ENCODE results near the gene SLC4A5.

The SLC4A5 gene

DNA sequence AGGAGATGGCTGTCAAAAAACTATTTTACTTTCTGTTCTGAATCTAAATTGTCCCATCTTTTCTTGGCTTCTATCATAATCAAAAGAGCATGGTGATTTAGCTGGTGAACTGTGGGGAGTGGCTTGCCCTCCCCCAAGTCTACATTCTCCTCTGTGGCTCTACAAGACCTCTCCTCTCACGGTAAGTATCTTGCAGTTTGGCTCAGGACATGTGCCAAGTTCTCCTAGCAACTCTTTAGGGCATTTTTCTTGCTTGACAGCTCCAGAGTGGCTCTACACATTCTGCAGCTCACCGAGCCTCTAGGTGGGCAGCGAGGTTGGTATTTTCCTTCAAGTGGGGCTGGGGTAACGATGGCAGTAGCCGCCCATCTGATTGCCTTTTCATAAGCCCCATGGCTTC is 29.1 kb downstream of the SLC4A5 start:
- DNase-seq (ENCODE audit: low read depth) = no peak

DNA sequence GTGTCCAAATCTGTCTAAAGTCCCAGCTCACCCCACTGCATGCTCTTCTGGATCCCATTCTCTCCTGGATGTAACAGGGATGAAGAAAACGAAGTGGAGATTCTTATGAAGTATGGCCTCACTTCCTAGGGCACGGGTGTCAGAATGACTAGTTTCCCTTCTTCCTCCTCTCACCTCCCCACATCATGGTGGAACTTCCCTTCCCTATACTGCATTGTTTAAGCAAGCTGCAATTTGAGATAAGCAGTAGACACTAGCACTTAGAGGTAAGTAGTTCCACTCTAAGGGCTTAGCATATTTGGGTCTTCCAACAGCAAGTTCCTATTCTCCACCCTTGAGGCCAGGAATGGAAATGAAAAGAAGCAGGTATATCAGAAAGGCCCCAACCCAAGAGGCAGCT is 29.7 kb downstream of the SLC4A5 start:
- no peak for DNase-seq (ENCODE audit: low read depth)

DNA sequence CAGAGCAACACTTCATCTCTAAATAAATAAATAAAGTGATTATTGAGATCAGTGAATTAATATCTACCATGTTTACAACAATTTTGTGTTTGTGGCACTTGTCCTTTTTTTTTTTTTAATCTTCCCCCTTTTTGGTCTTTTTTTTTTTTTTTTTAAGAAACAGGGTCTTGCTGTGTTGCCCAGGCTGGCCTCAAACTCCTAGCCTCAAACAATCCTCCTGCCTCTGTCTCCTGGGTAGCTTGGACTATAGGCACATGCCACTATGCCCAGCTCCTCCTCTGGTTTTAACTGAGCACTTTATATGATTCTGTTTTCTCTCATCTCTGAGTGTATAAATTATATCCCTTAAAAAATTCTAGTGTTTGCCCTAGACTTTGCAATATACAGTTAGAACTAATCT is 30.3 kb downstream of the SLC4A5 start:
- DNase-seq (ENCODE audit: low read depth) = no peak

DNA sequence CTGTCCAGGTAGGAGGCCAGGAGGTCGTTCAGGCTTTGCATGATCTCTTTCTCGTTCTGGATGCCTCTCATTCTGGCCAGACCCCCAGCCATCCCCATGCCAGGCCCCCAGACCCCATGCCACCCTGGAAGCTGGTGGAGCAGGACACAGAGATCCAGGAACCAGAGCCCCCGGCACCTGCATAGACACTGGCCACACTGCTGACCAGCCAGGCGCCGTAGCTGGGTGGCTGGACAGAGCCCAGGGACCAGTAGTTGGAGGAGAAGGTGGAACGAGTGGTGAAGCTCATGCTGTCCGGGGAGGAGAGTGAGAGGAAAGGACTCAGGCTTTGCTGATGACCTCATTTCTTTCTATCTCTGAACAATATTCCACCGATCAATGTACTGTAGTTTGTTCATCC is 35.5 kb downstream of the SLC4A5 start:
- DNase-seq (ENCODE audit: low read depth) = no peak

DNA sequence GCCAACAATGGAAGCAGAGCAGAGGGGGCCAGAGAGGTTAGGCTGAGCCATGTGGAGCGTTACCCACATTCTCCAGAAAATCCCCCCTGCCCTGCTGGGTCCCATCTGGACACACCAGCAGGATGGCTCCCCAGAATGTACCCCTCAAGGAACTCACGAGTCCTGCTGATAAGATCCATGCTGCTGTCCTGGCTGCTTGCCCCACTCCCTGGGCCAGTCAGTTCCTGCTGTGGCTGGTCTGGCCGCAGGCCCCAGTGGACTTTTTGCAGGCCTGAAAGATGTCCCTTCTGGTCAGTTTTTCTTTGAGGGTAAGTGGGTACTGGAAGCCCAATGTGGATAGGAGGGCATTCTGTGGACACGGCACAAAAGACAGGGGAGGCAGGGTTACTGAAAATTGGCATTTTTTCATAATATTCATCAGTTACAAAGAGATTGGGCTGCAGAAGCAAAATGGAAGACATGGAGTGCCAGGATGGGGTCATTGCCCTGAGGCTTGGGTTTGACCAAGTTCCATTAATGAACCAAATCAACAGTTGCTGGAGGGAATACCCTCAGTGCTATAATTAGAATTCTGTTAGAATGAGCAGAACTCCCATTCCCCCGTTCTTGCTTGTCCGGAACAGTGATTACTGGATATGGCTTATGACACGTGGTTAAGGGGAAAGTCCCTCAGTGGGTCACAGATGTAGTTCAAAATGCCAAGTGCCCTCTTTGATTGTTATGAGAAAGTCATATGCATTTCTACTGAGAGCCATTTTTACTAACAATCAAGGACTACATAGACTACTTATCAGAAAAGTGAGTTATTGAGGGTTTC is 38.7 kb downstream of the SLC4A5 start:
- no peak for DNase-seq (ENCODE audit: low read depth)

DNA sequence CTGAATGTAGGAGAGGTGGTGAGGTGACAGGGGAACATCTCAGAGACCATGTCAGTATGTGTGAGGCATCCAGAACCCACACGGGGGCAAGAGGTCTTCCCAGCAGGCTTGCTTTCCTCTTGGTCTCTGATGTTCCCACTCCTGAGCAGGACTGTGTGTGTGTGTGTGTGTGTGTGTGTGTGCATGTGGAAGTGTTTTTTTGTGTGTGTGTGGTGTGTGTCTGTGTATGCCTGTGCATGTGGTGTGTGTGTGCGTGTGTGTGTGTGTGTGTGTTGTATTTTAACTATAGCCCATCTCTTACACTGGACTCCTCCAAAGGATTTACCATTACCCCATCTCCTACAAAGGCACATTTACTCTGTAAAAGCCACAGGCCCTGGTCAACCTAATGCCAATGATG is 40.4 kb downstream of the SLC4A5 start:
- DNase-seq (ENCODE audit: low read depth) = no peak

DNA sequence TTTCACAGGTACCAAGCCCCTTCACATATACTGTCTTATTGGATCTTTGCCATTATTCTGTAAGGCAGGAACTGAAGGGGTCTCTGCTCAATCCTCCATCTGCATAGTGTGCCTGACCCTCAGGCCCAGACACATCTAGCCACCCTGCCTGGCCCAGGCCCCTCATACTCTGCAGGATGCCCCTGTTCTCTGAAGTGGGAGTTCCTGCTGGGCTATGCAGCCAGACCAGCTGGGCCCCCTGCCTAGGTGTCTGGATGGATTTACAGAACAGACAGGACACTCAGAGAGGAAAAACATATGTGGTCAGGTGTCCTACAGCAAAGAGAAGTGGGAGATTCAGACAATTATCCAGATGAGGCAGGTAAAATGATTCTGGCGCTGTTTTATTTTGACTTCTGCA is 42.0 kb downstream of the SLC4A5 start:
- DNase-seq (ENCODE audit: low read depth) = no peak

DNA sequence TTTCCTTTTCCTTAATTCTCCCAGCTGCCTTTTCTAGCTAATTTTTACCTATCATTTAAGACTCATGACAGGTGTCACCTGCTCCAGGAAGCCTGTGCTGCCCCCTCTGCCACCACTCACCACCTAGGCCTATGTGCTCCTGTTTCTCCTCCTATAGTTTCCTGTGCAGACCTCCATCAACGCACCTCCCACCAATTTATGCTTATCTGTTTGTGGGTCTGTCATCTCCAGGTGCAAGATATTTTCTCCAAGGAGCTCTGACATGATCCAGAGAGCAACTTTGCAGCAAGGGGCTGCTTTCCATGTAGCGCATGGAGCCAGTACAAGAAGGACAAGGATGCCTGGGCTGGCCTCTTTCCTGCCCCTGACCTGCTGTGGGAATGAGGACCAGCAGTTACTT is 42.7 kb downstream of the SLC4A5 start:
- DNase-seq (ENCODE audit: low read depth) = no peak

DNA sequence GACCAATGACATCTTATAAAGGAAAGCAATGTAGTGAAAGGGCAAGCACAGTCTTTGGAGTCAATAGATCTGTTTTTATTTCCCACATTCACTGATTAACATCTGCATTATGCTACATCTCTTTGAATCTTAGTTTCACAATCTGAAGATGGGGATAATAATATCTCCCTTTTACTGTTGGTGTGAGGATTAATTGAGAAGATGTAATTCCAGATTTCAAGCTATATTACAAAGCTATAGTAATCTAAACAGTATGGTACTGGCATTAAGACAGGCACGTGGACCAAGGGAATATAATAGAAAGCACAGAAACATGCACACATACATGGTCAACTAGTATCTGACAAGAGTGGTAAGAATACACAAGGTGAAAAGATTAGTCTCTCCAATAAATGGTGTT is 45.3 kb downstream of the SLC4A5 start:
- DNase-seq (ENCODE audit: low read depth) = no peak

DNA sequence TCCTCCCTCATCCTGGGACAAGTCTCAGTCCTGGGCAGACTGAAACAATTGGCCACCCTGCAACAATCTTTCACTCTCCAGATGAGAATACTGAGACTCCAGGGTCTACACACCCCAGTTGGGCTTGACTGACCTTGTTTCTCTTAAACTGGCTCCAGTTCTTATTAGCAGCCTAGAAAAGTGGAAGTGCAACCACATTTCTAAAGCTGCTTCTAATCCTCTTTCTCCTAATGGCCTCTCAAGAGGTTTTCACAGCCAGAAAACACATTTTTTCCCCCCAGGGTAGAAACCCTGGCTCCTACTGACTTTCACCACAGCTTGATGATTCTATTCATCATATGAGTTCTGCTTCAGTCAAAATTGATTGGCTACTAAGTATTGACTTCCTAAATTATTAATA is 45.8 kb downstream of the SLC4A5 start:
- DNase-seq (ENCODE audit: low read depth) = no peak

DNA sequence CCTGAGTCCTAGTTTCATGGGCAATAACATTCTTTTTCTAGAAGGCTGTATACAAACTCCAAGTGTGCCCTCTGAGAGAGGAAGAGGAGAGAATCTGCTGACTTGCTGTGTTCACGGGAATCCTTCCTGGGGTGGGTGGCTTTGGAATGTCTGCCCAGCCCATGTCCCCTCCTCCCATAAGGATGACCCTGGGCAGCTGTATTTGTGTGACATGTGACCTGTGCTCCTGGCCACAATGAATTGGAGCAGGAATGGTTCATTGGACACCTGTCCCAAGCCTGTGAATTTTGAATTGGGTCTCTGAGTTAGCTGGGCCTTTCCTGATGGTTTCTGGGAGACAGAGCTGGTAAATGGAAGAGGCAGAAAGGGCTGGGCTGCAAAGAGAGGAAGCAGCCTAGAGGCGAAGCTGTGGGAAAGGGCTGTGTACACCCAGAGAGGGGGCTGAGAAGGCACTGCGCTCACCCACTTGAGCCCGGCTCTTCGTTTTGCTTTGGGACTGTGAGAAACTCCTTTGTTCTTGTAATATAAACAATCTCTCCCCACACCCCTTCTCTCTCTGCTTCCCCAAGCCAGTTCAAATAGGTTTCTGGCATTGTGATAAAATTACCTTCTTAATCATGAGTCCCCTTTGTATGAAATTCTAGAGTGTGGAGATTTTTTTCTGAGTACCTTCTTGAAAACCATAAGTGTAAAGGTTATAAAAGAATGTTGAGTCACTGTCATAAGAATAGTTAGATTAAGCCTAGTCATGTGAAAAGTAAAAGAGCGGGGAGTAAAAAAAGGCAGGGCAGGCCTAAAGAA is 49.8 kb downstream of the SLC4A5 start:
- no peak for DNase-seq (ENCODE audit: low read depth)

DNA sequence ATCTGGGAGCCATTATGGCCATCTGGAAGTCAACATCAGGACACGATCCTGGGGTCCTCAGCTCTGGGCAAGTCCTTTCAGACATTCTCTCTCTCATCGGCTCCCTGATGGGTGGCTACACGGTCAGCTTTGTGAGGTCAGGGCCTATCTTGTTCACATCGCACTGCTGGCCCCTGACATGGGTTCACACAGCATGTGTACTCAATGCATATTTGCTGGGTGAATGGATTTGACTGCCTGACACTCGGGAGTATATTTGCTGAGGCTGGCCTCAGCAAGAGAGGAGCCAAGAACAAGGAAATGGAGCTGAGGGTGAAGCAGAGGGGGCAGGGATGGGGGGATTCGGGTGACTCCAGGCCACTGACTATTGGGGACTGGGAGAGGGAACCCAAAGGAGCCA is 50.5 kb downstream of the SLC4A5 start:
- no peak for DNase-seq (ENCODE audit: low read depth)

DNA sequence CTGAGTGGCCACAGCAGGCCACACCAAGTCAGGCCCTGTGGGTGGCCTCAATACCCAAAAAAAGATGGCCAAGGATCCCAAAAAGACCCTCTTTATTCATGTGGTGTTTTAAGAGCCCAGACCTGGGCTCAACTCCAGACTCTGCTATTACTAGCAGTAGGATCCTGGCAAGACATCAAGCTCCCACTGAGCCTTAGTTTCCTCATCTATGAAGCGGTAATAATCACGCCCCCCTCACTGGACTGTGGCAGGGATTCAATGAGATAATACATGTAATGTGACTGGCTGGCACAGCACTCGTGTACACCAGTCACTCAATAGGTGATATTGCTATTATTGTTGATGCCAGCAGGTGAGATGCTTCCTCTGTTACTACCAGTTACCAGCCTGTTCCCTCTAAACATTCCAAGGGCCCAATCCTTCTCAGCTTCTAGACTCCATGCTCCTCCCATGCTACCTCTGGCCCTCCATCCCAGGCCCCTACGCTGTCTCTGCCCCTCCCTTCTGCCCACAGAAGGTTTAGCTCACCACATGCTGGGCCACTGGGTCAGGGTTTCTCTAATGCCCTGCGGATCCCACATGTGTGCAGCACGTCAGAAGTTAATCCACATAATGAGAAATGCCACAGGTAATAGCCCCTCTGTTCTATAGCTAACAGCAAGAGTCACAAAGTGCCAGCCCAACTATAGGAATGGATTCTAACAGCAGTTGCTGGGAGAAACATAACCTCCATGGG is 51.2 kb downstream of the SLC4A5 start:
- no peak for DNase-seq (ENCODE audit: low read depth)

DNA sequence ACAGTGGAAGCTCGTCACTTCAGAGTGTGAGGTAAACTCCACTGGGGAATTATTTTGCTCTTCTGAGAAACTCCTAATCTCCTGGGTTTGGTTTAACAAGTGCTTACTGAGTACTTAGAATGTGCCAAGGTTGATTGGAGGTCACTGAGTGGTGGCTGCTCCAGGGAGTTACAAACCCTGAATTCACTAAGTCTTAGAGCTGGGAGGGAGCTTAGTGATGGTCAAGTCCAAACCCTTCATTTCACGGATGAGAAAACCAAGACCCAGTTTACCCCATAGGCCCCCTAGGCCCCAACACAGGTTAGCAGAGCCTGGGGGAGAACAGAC is 52.0 kb downstream of the SLC4A5 start:
- no peak for DNase-seq (ENCODE audit: low read depth)

DNA sequence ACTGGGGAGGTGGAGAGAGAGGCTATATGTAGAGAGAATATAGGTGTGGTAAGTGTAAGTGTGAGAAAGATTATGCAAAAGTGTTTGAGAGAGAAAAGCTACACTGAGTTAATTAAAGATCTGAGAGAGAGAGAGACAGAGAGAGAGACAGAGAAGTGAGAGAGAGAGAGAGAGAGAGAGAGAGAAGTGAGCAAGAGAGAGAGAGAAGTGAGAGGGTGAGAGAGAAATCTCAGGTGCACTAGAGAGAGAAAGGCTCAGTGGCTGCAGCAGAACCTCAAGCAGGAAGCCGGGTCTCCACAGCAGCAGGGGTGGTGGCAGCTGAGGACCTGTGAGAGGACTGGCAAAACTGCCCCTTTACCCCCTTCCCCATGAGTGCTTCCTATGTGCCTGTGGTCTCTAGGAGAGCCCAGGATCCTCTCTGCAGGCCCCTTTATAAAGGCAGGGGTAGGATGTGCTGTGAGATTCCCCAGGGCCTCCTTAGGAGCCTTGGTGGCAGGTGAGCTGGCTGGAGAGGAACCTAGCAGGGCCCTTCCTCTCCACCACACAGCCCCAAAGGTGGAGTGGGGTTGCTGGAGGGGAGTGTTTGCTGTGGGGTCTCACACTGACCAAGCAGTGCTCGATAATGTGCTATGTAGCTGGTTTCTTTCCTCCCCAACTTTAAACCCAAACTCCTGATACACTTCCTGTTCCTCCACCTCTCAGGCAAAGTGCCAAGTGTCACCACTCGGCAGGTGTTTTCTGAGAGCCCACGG is 52.6 kb downstream of the SLC4A5 start:
- no peak for DNase-seq (ENCODE audit: low read depth)

DNA sequence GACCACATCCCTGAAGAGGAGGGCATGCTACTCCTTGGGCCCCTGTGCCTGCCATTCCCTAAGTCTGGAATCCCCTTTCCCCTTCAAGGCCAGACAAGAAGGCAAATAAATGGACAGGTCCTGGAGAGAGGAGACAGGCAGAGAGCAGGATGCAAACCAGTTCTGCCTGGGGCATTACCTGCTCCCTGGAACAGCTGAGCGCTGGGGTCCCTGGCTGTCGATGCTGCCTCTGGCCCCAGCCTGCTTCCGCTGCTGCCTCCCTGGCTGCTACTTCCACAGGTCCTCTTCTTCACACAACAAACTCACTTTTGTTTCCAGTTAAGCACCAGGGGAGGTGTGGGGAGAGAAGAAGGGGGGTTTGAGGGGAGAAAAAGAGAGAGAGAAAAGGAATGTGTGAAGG is 53.1 kb downstream of the SLC4A5 start:
- no peak for DNase-seq (ENCODE audit: low read depth)

DNA sequence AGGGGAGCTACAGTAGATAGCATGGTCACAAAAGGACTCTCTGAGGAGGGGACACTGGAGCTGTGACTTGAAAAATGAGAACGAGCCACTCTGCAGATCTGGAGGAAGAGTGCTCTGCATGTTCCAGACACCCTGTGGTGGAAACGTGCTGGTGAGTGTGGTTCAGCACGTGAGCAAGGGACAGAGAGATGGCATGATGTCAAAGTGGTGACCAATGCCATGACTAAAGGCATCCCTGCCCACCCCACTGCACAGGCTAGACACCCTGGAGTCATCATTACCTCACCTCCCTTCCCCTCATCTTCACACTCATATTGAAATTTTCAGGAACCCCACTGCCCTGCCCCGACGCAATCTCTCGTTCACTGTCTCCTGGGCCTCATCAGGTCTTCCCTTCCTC is 56.5 kb downstream of the SLC4A5 start:
- no peak for DNase-seq (ENCODE audit: low read depth)

DNA sequence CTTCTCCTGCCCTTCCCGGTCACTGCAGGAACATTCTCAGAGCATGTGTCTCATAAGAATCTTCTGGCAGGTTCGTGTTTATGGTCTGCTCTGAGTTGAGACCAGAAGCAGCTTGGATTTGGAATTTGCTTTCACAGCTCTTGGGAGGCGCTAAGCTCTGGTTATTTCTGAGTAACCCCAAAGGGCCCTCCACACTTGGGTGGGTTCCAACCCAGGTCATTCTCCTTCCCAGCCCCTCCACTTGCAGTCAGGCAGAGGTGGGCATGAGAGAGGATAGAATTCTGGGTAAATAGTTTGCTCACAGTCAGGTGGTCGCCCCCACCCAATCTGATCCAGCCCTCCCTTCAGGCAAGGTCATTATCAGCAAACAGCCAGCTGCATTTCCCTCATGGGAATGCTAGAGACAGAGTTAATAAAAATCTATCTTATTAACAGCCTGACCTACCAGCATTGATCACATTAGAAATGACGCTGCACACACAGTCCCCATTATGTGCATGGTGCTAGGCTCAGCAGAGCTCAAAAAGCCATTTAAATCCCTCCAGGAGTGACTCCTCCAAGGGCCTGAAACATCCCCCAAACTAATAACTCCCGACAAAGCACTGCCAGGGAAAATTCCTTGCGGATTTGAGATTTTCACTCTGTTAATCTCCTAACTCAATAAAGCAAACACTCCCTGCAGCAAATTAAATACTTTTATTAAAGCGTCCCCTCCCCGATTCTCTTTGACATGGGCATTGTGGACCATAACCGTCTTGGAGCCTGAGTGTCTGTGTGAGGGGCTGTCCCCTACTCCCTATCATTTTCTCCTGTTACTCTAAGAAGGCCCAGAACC is 61.9 kb downstream of the SLC4A5 start:
- DNase-seq (ENCODE audit: low read depth) = no peak

DNA sequence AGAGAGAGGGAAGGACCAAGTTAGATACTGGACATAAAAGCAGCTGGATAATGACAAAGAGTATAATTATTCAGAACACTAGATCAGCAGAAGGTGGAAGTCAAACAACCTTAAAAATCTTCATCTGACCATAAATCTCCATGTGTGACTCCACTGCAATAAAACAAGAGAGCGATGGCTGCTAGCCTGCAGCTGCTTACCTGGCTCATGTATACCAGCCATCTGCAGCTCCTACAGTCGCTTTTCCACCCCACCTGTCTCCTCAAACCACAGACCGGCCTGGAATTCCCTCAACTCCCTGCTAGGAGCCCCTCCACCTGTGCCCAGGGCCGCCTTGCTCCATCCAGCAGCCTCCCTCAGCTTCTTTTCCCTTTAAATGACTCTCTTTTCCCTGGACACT is 64.5 kb downstream of the SLC4A5 start:
- no peak for DNase-seq (ENCODE audit: low read depth)

DNA sequence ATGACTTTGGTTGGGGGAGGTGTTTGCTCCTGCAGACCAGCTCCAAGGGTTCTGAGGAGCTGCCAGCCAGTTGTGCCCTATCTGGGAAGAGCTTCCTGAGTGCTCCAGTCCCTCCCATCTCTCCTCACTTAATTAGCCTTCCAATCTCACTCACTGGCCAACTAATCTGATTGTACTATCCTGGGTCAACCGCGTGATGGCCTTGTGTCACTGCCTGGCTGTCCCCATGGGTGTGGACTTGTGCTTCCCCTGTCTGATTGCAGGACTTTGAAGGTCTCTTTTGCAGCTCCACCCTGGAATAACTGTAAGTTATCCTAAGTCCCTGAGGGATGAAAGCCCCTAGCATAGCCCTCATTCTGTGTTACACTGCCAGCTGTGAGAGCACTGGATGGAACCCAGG is 65.0 kb downstream of the SLC4A5 start:
- no peak for DNase-seq (ENCODE audit: low read depth)

DNA sequence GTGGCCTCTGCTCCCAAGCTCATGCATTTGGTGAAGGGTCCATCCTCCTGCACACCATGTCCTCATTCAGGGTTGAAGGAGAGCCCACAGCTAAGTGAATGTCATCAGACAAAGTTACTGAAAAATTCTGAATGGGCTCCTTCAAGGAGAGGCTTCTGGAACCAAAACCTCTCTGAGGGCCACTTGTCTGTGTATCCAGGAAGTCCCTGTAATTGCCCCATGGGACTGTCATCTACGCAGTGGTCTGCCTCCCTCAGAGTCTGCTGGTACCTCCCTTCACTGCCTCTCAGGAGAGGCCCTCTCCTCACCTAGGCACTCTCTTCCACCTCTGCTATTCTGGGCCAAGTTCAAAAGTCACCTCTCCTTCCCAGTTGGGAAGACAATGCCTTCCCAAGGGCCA is 68.0 kb downstream of the SLC4A5 start:
- DNase-seq (ENCODE audit: low read depth) = no peak

Data from amniotic epithelial cell (primary cell).